GM12874 (cell line): ENCODE data around the gene ZMAT3.

Source experiments
- TF ChIP-seq, protein P1 (sequence below): IDR thresholded peaks from 2 replicates; pipeline ENCODE4 v1.5.1; 2011; ENCODE audit warnings: low read depth, mild to moderate bottlenecking, control low read depth, low read length, moderate library complexity; ENCODE audit not compliant: insufficient read depth

The ZMAT3 gene

DNA sequence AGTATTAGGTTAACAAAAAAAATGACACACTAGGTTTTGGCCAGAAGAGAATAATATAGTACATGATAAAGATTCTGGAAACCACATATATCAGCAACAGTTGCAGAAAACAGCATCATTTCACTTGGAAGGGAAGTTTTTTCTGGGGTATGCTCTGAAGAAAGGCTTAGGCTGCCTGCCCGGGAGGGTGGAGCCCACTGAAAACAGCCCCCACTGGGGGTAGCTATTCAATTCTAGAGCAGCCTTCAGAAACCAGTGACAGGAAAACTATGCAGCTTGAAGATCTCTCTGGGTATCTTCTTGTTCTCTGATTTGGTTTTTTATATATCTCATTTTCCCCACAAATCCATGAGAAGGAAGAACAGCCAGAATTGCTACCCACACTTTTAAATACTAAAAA is 43.2 kb downstream of the ZMAT3 start:
- TF ChIP-seq, protein P1, sequence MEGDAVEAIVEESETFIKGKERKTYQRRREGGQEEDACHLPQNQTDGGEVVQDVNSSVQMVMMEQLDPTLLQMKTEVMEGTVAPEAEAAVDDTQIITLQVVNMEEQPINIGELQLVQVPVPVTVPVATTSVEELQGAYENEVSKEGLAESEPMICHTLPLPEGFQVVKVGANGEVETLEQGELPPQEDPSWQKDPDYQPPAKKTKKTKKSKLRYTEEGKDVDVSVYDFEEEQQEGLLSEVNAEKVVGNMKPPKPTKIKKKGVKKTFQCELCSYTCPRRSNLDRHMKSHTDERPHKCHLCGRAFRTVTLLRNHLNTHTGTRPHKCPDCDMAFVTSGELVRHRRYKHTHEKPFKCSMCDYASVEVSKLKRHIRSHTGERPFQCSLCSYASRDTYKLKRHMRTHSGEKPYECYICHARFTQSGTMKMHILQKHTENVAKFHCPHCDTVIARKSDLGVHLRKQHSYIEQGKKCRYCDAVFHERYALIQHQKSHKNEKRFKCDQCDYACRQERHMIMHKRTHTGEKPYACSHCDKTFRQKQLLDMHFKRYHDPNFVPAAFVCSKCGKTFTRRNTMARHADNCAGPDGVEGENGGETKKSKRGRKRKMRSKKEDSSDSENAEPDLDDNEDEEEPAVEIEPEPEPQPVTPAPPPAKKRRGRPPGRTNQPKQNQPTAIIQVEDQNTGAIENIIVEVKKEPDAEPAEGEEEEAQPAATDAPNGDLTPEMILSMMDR, result no peak

DNA sequence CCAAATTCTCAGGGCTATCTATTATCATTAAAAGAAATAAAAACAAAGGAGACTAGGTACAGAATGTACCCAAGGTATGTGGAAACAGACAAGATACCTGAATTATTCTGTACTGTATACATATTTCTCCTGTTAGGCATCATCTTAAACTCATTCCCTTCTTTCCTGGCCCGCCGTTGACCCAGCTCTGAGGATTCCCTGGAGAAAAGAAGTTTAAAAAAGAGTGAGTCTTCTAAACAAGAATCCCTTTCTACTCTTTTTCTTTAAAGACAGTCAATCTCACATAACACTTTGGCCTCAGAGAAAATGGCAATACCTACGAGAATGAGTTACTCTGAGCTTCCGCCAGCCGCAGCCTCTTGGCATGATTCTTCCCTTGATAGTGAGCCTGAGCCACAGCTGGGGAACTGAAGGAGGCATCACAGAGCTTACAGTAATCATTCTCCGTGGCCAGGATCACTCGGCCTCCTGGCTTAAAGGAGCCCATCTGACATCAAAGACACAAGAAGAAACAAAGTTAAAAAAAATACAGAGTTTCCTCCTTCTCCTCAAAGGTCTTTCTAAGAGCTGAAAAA is 44.2 kb downstream of the ZMAT3 start:
- TF ChIP-seq, protein P1, result no peak

DNA sequence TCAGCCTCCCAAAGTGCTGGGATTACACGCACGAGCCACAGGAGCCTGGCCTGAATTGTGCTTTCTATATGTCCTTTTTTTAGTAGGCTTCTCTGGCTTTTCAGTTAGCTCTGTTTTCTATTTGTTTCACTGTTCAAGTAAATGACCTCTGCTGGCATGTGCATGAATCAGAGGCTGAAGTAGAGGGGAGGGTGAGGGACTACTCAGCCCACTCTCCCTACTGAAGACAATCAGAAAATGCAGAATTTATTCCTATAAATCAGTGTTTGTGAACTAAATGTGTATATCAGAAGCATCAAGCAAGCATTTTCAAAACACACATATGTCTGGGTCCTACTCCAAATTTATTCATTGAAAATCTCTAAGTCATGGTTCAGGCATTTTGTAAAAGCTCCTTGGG is 45.0 kb downstream of the ZMAT3 start:
- TF ChIP-seq, protein P1, result no peak

DNA sequence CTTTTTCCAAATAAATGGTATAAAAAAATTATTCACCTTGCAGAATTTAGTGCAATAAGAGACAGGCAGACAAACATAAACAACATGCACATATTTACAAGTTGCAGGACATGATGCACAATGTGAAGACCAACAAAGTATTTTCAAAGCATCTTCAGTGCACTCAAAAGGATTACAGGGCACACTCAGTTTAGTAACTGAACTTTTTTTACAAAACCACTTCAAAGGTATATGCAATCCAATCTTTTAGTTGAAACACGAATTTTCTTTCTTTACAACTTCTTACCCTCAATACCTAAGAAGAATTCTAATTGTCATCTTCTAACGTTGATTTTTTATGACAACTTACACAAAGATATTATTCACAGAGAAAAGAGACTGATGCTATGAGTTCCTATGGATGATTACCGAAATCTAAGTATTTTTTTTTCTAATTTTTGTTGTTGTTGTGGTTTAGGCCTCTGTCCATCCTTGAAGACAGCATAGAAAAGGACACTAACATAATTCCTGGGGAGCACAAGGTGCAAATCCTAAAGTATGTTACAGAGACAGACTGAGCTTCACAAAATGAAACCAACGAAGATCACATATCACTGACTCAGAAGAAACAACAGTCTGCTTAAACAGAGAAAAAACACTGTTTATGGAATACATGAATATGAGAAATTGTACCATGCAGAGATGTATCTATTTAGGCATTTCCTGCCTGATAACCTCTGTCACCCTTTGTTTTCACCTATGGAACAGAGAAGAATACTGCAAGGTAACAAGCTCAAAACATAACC is 50.3 kb downstream of the ZMAT3 start:
- TF ChIP-seq, protein P1, result no peak

DNA sequence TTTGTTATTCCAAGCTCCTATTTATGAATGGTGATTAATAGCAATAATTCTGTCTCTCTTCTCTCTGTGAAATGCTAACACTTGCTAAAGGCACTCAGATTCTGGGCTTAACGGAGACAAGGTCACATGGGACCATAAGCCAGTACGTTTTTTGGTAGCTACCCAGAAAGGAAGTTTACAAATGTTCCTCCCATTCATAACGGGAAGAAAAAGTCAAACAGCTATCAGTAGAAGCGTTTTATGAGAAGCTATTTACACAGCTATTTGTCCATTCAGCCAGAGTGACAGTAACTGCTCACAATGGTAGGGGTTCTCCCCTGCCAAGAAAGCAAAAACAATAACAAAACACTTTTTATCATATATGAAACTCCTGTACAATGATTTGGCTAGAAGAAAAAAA is 51.5 kb downstream of the ZMAT3 start:
- TF ChIP-seq, protein P1, result no peak

DNA sequence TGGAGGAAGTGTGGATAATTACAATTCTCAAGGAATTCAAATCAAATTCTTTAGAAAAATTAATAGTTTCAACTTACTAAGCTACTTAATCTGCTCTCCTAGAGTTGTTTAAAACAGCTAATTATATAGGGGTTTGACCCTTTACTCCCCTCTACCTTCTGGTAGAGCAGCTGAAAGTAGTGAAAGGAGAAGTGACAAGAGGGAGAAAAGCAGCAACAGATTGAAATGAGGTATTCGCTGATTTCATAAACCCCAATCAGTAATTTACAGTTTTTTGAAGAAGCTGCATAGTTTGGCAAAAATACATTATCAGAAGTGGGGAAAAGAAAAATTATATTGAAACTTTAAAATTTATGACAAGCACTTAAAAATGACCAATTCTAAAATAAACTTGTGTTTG is 52.8 kb downstream of the ZMAT3 start:
- TF ChIP-seq, protein P1, result no peak

DNA sequence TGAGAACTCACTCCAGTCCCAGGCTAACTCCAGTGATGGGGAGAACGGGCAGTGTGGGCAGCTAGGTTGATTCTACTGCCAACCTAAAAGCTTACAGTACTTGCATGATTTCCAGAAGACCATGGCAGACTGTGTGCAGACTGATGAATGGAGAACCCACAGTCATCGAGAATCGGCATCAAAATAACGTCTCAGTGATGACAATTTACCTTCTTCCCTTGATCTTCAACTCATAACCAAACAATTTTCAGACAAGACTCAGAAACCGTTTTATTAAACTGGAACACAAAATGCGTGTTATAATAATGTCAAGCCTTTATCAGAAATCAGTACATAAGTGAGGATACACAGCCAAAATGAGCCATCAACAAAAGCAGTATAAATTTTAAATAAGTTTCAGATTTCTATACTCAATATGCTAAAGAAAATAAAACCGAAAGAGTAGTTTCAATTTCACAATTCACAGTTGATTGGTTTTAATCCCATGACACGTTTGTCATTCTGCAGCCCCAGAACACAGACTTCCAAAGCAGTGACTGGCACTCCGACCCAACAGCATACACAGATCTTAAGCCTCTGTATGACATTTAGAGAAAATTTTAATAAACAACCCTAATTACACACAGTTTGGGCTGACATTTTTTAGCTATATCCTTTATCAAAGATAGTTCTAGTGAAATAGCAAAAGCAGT is 54.5 kb downstream of the ZMAT3 start:
- TF ChIP-seq, protein P1, result no peak
